ENCODE results near the gene KIRREL1.
"Not testable (repeated sequence)": the region's sequence is repeated elsewhere in the genome, so short reads cannot be mapped to it uniquely, and the experiment has no call there.

The KIRREL1 gene

GRCh38 chr1:158112994-158113758 is 119.7 kb downstream of the KIRREL1 start:
- peak; percentile 42 for DNase-seq

- no peak for DNase-seq
These were observed 120.3 kb downstream of the KIRREL1 start for GRCh38 chr1:158113759-158114127.

GRCh38 chr1:158115126-158115525 is 121.7 kb downstream of the KIRREL1 start:
- DNase-seq: peak; percentile 27

- no peak for DNase-seq
These were observed 123.1 kb downstream of the KIRREL1 start for GRCh38 chr1:158116311-158117167.

- DNase-seq: peak; percentile 71
These were observed 124.6 kb downstream of the KIRREL1 start for GRCh38 chr1:158117854-158118704.

GRCh38 chr1:158118713-158119402 is 125.4 kb downstream of the KIRREL1 start:
- DNase-seq: no peak

GRCh38 chr1:158119976-158120653 is 126.7 kb downstream of the KIRREL1 start:
- peak; percentile 51 for DNase-seq

- peak; percentile 69 for DNase-seq
These were observed 128.3 kb downstream of the KIRREL1 start for GRCh38 chr1:158121604-158122254.

GRCh38 chr1:158122833-158123388 is 129.5 kb downstream of the KIRREL1 start:
- DNase-seq: no peak

GRCh38 chr1:158124034-158124433 is 130.6 kb downstream of the KIRREL1 start:
- DNase-seq: no peak

- DNase-seq: peak; percentile 88
These were observed 131.6 kb downstream of the KIRREL1 start for GRCh38 chr1:158124999-158125398.

- DNase-seq: peak; percentile 71
These were observed 133.0 kb downstream of the KIRREL1 start for GRCh38 chr1:158126425-158126824.

GRCh38 chr1:158128531-158128930 is 135.1 kb downstream of the KIRREL1 start:
- not testable (repeated sequence) for DNase-seq

GRCh38 chr1:158131217-158131616 is 137.8 kb downstream of the KIRREL1 start:
- no peak for DNase-seq

GRCh38 chr1:158140764-158141192 is 147.3 kb downstream of the KIRREL1 start:
- DNase-seq: no peak

GRCh38 chr1:158145173-158145719 is 151.8 kb downstream of the KIRREL1 start:
- DNase-seq: no peak

GRCh38 chr1:158146165-158146564 is 152.7 kb downstream of the KIRREL1 start:
- no peak for DNase-seq

GRCh38 chr1:158146739-158147138 is 153.3 kb downstream of the KIRREL1 start:
- no peak for DNase-seq

- no peak for DNase-seq
These were observed 154.0 kb downstream of the KIRREL1 start for GRCh38 chr1:158147401-158147800.

GRCh38 chr1:158147869-158148268 is 154.4 kb downstream of the KIRREL1 start:
- no peak for DNase-seq

GRCh38 chr1:158148468-158148867 is 155.0 kb downstream of the KIRREL1 start:
- DNase-seq: no peak
